Smooth muscle cell (in vitro differentiated cells): ENCODE results near the gene PPDPF. TPM values are rescaled to one million over a fixed set of nuclear protein-coding genes. Genes with fewer than 3 reads are reported as not detected.

Experiments
- DNase-seq: peaks from one replicate; lab custom pipeline; 2025; ENCODE audit not compliant: unreplicated experiment; lab: John Stamatoyannopoulos, UW
- H2AFZ ChIP-seq: fragments of 200-600 bp; sonication (generic); 2 replicates; pipeline ENCODE4 v1.6.0; 2016; ENCODE audit warnings: antibody characterized with exemption, low read depth, mild to moderate bottlenecking
- H3F3A ChIP-seq: fragments of 200-600 bp; sonication (generic); 2 replicates; pipeline ENCODE4 v1.6.0; 2017; ENCODE audit warnings: antibody characterized with exemption, low read depth
- H3K27ac ChIP-seq: fragments of 200-600 bp; sonication (generic); 2 replicates; pipeline ENCODE4 v1.5.1; 2016; ENCODE audit warnings: low read depth, mild to moderate bottlenecking
- H3K27me3 ChIP-seq: fragments of 200-600 bp; sonication (generic); 2 replicates; pipeline ENCODE4 v1.6.1; 2016; ENCODE audit warnings: low read depth, mild to moderate bottlenecking
- H3K36me3 ChIP-seq: fragments of 200-600 bp; sonication (generic); 2 replicates; pipeline ENCODE4 v1.5.1; 2016; ENCODE audit warnings: low read depth
- H3K4me1 ChIP-seq: fragments of 200-600 bp; sonication (generic); 2 replicates; pipeline ENCODE4 v1.5.1; 2016; ENCODE audit warnings: low read depth
- H3K4me2 ChIP-seq: fragments of 200-600 bp; sonication (generic); 2 replicates; pipeline ENCODE4 v1.6.0; 2016; ENCODE audit warnings: mild to moderate bottlenecking
- H3K4me3 ChIP-seq: fragments of 200-600 bp; sonication (generic); 2 replicates; pipeline ENCODE4 v1.5.1; 2016; ENCODE audit warnings: mild to moderate bottlenecking
- H3K79me2 ChIP-seq: fragments of 200-600 bp; sonication (generic); 2 replicates; pipeline ENCODE4 v1.6.0; 2016; ENCODE audit warnings: low read depth, mild to moderate bottlenecking
- H3K9ac ChIP-seq: fragments of 200-600 bp; sonication (generic); 2 replicates; pipeline ENCODE4 v1.6.0; 2016; ENCODE audit warnings: low read depth
- H3K9me3 ChIP-seq: fragments of 200-600 bp; sonication (generic); replicated peaks from 2 replicates; pipeline ENCODE4 v1.5.1; 2016; ENCODE audit warnings: low read depth
- H4K20me1 ChIP-seq: fragments of 200-600 bp; sonication (generic); 2 replicates; pipeline ENCODE4 v1.6.0; 2016; ENCODE audit warnings: low read depth
- CTCF ChIP-seq: fragments of 200-600 bp; sonication (generic); IDR thresholded peaks from 2 replicates; pipeline ENCODE4 v1.5.1; 2017; ENCODE audit warnings: borderline replicate concordance, mild to moderate bottlenecking, antibody characterized with exemption; ENCODE audit not compliant: insufficient read depth, poor library complexity, severe bottlenecking
- WGBS: methylation state at CpG from one replicate; pipeline ENCODE4 v1.1.7; 2016; ENCODE audit warnings: low lambda C conversion rate; 5-methylcytosine and 5-hydroxymethylcytosine counted together
- polyA plus RNA-seq: library from polyadenylated mRNA; unstranded; fragments of >200 nt; fragmentation: Nextera tagmentation; extraction: Ambion mirVana; gene quantifications from 2 replicates; pipeline ENCODE4 v1.2.1, GENCODE V29; 2016
- total RNA-seq: library from RNA; depleted of rRNA; stranded (reverse); fragments of >200 nt; gene quantifications from 2 replicates; pipeline ENCODE4 v1.2.3, GENCODE V29; 2014

Gene PPDPF
- total and polyA plus RNA-seq, 2 experiments from 2014 or later, result 118 to 365 TPM

GRCh38 chr20:63518946-63519667 is 1.5 kb upstream of the PPDPF start:
- no peaks in the 10 kb centered on the region for H3K9me3 ChIP-seq
- H3K27me3 ChIP-seq, result no peaks in the 10 kb centered on the region
- 77% methylated on average over 27 of the region's 32 CpGs for WGBS
- H3K4me1 ChIP-seq, result peaks cover 17% of the 10 kb centered on the region
- peak overlapping the region; percentile 96 for H3K4me3 ChIP-seq
- H3K79me2 ChIP-seq, result peaks cover 11% of the 10 kb centered on the region
- no peak for DNase-seq
- H3F3A ChIP-seq, result no peaks in the 10 kb centered on the region
- no peak overlapping the region for H3K27ac ChIP-seq
- H3K4me2 ChIP-seq, result peak overlapping the region; percentile 99
- H3K9ac ChIP-seq, result peak overlapping the region; percentile 86
- peaks cover 31% of the 10 kb centered on the region for H4K20me1 ChIP-seq
- TF ChIP-seq CTCF, result no peak
- H2AFZ ChIP-seq, result peak overlapping the region; percentile 98
- no peaks in the 10 kb centered on the region for H3K36me3 ChIP-seq

- peak overlapping the region; percentile 96 for H3K4me3 ChIP-seq
- no peaks in the 10 kb centered on the region for H3K9me3 ChIP-seq
- peak overlapping the region; percentile 98 for H2AFZ ChIP-seq
- H3K36me3 ChIP-seq, result no peaks in the 10 kb centered on the region
- H4K20me1 ChIP-seq, result peaks cover 38% of the 10 kb centered on the region
- peak overlapping the region; percentile 99 for H3K4me2 ChIP-seq
- DNase-seq, result peak; percentile 82
- H3K79me2 ChIP-seq, result peaks cover 11% of the 10 kb centered on the region
- H3F3A ChIP-seq, result no peaks in the 10 kb centered on the region
- no peaks in the 10 kb centered on the region for H3K27me3 ChIP-seq
- H3K4me1 ChIP-seq, result peaks cover 17% of the 10 kb centered on the region
- no peak for TF ChIP-seq CTCF
- 11% methylated on average over 36 of the region's 72 CpGs for WGBS
- peak overlapping the region; percentile 83 for H3K27ac ChIP-seq
- H3K9ac ChIP-seq, result peak overlapping the region; percentile 86
These were observed 679 bp upstream of the PPDPF start for GRCh38 chr20:63519668-63520503.

- 1% methylated on average over 50 of the region's 68 CpGs for WGBS
- H3K4me1 ChIP-seq, result peaks cover 17% of the 10 kb centered on the region
- peak overlapping the region; percentile 99 for H3K4me2 ChIP-seq
- H3K27me3 ChIP-seq, result no peaks in the 10 kb centered on the region
- peak overlapping the region; percentile 30 for H2AFZ ChIP-seq
- peaks cover 11% of the 10 kb centered on the region for H3K79me2 ChIP-seq
- H3K27ac ChIP-seq, result peak overlapping the region; percentile 82
- no peaks in the 10 kb centered on the region for H3K36me3 ChIP-seq
- peak overlapping the region; percentile 96 for H3K4me3 ChIP-seq
- DNase-seq, result no peak
- H3K9me3 ChIP-seq, result no peaks in the 10 kb centered on the region
- TF ChIP-seq CTCF, result no peak
- H4K20me1 ChIP-seq, result peaks cover 43% of the 10 kb centered on the region
- no peaks in the 10 kb centered on the region for H3F3A ChIP-seq
- H3K9ac ChIP-seq, result peak overlapping the region; percentile 86
These were observed 503 bp downstream of the PPDPF start for GRCh38 chr20:63520934-63521601.
